NB4 (cell line): ENCODE results near the gene PDE4B.

Source experiments
- DNase-seq: peaks from one replicate; pipeline ENCODE4 v3.0.0; 2010; ENCODE audit warnings: low read depth
- H3K4me3 ChIP-seq: one replicate; pipeline ENCODE4 v1.5.1; 2011; ENCODE audit warnings: mild to moderate bottlenecking, low read depth, low read length, moderate library complexity
- MYC ChIP-seq: IDR thresholded peaks from 2 replicates; pipeline ENCODE4 v1.6.1; 2011; ENCODE audit warnings: low read depth, low read length
- POLR2A ChIP-seq: IDR thresholded peaks from 2 replicates; pipeline ENCODE4 v1.6.1; 2011; ENCODE audit warnings: mild to moderate bottlenecking; ENCODE audit not compliant: insufficient read length; ENCODE audit errors: extremely low read depth
- TF ChIP-seq, protein P1 (sequence below): IDR thresholded peaks from 2 replicates; pipeline ENCODE4 v1.6.1; 2011; ENCODE audit warnings: low read depth, low read length
- TF ChIP-seq, protein P2 (sequence below): IDR thresholded peaks from one replicate; pipeline ENCODE4 v1.5.1; 2012; ENCODE audit warnings: low read depth, low read length

PDE4B gene

DNA sequence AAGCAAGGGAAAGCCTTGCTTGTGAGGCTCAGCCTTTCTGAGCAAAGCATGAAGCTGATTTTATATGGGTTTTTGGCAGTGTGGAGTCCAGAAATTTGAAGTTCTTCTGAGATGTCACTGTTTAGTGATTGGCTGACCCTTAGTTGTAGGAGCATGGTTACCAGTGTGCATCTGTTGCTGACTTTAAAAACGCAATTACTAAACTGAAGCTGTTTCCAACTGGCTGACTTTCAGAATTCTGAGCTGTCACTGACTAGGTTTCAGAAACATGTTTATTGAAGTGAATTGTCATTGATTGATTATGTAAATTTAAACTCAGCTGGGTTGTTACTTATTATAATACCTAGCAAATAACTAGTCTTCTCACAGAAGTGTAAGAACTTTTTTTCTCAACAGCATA is 89.4 kb downstream of the PDE4B start:
- TF ChIP-seq, protein P1, sequence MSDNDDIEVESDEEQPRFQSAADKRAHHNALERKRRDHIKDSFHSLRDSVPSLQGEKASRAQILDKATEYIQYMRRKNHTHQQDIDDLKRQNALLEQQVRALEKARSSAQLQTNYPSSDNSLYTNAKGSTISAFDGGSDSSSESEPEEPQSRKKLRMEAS, result no peak
- TF ChIP-seq MYC (no peak), POLR2A (no peak)
- TF ChIP-seq, protein P2, sequence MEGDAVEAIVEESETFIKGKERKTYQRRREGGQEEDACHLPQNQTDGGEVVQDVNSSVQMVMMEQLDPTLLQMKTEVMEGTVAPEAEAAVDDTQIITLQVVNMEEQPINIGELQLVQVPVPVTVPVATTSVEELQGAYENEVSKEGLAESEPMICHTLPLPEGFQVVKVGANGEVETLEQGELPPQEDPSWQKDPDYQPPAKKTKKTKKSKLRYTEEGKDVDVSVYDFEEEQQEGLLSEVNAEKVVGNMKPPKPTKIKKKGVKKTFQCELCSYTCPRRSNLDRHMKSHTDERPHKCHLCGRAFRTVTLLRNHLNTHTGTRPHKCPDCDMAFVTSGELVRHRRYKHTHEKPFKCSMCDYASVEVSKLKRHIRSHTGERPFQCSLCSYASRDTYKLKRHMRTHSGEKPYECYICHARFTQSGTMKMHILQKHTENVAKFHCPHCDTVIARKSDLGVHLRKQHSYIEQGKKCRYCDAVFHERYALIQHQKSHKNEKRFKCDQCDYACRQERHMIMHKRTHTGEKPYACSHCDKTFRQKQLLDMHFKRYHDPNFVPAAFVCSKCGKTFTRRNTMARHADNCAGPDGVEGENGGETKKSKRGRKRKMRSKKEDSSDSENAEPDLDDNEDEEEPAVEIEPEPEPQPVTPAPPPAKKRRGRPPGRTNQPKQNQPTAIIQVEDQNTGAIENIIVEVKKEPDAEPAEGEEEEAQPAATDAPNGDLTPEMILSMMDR, result no peak
- no peak for DNase-seq
- H3K4me3 ChIP-seq, result no peak overlapping the region

DNA sequence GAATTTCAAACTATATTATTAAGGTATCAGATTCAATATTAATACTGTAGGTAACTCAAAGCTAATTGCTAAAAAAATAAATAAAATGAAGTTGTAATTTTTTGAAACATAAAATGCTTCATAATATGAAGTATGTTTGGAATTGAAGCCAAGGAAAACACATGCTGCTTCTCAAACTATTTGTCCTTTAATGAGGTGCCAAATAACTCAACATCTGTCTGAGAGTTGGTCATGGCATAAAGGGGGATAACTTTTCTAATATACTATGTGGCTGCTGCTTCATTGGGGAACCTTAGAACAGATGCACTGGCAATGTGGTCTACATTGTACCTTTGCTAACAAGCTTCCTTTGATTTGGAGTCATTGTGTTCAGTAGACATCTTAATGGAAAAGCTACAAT is 96.7 kb downstream of the PDE4B start:
- TF ChIP-seq, protein P2, result no peak
- TF ChIP-seq POLR2A, result no peak
- no peak for TF ChIP-seq MYC
- TF ChIP-seq, protein P1, result no peak
- no peak overlapping the region for H3K4me3 ChIP-seq
- DNase-seq, result no peak

DNA sequence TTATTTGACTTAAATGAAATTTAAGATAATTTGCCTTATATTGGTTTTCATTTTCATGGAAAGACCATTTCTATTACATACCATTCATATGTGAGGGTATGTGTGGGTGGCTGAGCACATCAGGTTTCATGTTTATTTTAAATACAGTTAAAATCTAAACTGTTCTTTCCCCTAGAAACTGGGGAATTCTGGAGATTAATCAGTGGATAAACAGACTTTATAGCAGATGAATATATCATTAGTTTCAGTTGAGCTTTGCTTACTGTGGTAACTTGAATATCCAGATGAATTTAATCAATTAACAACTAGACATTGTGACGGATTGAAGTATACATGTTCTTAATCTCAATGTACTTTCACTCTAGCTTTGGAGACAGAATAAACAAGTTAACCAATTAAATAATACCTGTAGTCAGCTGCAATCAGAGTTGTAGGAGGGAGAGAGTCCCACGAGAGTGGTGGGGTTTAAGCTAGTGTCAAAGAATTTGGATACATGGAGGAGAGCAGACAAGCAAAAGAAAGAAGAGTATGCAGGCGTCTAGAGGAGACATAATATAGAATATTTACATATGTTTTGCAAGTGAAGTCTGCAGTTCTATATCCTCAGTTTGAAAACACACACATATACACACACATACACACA is 97.6 kb downstream of the PDE4B start:
- no peak for TF ChIP-seq MYC
- TF ChIP-seq, protein P2, result no peak
- TF ChIP-seq, protein P1, result no peak
- TF ChIP-seq POLR2A, result no peak
- H3K4me3 ChIP-seq, result no peak overlapping the region
- no peak for DNase-seq

DNA sequence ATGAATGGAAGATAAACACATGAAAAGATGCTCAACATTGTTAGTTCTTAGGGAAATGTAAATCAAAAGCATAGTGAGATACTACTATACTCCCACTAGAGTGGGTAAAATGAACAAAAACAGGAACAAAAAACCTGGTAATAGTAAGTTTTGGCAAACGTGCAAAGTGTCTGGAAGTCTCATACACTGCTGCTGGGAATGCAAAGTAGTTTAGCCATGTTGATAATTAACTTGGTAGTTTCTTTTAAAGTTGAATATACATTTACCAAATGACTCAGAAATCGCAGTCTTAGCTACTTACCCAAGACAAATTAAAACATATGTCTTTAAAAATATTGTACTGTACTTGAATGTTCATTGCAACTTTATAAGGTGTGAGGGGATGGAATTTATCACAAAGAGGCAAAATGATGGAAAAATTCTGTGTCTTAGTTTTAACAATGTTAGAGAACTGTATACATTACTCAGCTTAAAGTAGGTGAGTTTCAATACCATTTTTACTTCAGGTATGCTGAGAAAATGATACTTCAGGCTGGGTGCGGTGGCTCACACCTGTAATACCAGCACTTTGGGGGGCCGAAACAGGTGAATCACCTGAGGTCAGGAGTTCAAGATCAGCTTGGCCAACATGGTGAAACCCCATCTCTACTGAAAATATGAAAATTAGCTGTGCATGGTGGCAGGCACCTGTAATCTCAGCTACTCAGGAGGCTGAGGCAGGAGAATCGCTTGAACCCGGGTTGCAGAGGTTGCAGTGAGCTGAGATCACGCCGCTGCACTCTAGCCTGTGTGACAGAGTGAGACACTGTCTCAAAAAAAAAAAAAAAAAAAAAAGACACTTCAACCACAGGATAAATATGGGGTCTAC is 102.3 kb downstream of the PDE4B start:
- H3K4me3 ChIP-seq, result no peak overlapping the region
- TF ChIP-seq POLR2A, result no peak
- TF ChIP-seq, protein P1, result no peak
- TF ChIP-seq MYC, result no peak
- TF ChIP-seq, protein P2, result no peak
- no peak for DNase-seq

DNA sequence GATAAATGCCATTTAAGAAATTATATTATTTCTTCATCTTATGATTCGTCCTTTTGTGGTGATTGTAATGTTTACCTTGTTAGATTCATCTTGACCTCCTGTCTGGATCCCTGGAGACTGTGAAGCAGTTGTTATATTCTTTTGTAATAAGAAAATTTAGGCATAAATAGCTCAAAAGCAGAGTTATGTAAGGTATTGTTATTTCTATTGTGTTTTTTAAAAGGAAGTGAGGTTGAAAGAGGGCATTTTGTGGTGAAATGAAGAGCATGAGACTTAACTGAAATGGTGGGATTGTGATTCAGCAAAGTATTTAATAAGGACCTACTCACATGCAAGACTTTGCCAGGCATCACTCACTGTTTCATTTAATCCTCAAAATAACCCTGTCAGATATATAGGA is 104.0 kb downstream of the PDE4B start:
- H3K4me3 ChIP-seq, result no peak overlapping the region
- DNase-seq, result no peak
- TF ChIP-seq MYC (no peak), POLR2A (no peak)
- TF ChIP-seq, protein P1, result no peak
- TF ChIP-seq, protein P2, result no peak
